ENCODE measurements around the gene COX6B2.

- TF ChIP-seq CTCF (IDR thresholded peaks at IDR 0.05) = no peak
- no peak for TF ChIP-seq EP300 (IDR thresholded peaks at IDR 0.05; ENCODE audit: borderline replicate concordance in 1 of 2, low read depth in 1 of 2, low read length in 1 of 2)
- no peak for TF ChIP-seq SMC3 (IDR thresholded peaks at IDR 0.05; ENCODE audit: low read depth, low read length)
- TF ChIP-seq REST (IDR thresholded peaks at IDR 0.05; ENCODE audit: low read depth, low read length) = no peak
- no peak for TF ChIP-seq RFX5 (IDR thresholded peaks at IDR 0.05; ENCODE audit: low read length)
- TF ChIP-seq SIN3A (IDR thresholded peaks at IDR 0.05; ENCODE audit: borderline replicate concordance, low read depth, low read length) = no peak; the same call in 1 of the 2 replicates
- TF ChIP-seq JUND (IDR thresholded peaks at IDR 0.05) = no peak
- TF ChIP-seq, protein P1, sequence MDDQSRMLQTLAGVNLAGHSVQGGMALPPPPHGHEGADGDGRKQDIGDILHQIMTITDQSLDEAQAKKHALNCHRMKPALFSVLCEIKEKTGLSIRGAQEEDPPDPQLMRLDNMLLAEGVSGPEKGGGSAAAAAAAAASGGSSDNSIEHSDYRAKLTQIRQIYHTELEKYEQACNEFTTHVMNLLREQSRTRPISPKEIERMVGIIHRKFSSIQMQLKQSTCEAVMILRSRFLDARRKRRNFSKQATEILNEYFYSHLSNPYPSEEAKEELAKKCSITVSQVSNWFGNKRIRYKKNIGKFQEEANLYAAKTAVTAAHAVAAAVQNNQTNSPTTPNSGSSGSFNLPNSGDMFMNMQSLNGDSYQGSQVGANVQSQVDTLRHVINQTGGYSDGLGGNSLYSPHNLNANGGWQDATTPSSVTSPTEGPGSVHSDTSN (IDR thresholded peaks at IDR 0.05) = 0 out of 2 replicates have a peak, but pooled peaks have one; percentile 4
- peak; percentile 23; the same call in 1 of the 2 replicates for TF ChIP-seq MAX (IDR thresholded peaks at IDR 0.05; ENCODE audit: low read depth)
- TF ChIP-seq TAF1 (IDR thresholded peaks at IDR 0.05; ENCODE audit: borderline replicate concordance, low read depth, low read length) = no peak
- no peak for TF ChIP-seq EZH2phosphoT487 (IDR thresholded peaks at IDR 0.05; ENCODE audit: borderline replicate concordance, low read depth)
Observed at GRCh38 chr19:55386493-55386971, 32.0 kb upstream of the COX6B2 start.
